SK-N-SH (cell line): ENCODE results near the gene TDRD5.

ENCODE experiments used
- CHD2 ChIP-seq: fragments of 150-350 bp; IDR thresholded peaks from 2 replicates; pipeline ENCODE4 v1.6.1; 2018; ENCODE audit warnings: low read length; ENCODE audit not compliant: partially characterized antibody
- EZH2phosphoT487 ChIP-seq: fragments of 200-600 bp; sonication (generic); IDR thresholded peaks from 2 replicates; pipeline ENCODE4 v1.6.1; 2017; ENCODE audit warnings: low read depth, mixed run types, mild to moderate bottlenecking, antibody characterized with exemption, moderate library complexity, borderline replicate concordance
- FOSL2 ChIP-seq: IDR thresholded peaks from 2 replicates; pipeline ENCODE4 v1.4.0; 2012; ENCODE audit warnings: low read depth, mild to moderate bottlenecking, moderate library complexity, borderline replicate concordance
- MAX ChIP-seq: IDR thresholded peaks from 2 replicates; pipeline ENCODE4 v1.4.0; 2012; ENCODE audit warnings: low read depth
- POLR2AphosphoS5 ChIP-seq: IDR thresholded peaks from 2 replicates; pipeline ENCODE4 v1.6.1; 2012; ENCODE audit warnings: low read depth, low read length
- TF ChIP-seq, protein P1 (sequence below): fragments of 200-600 bp; sonication (generic); IDR thresholded peaks from 2 replicates; pipeline ENCODE4 v1.6.1; 2017; ENCODE audit warnings: antibody characterized with exemption, mild to moderate bottlenecking, moderate library complexity
- TF ChIP-seq, protein P2 (sequence below): fragments of 150-350 bp; IDR thresholded peaks from 2 replicates; pipeline ENCODE4 v1.6.1; 2017; ENCODE audit warnings: antibody characterized with exemption, low read length, low read depth, borderline replicate concordance
- TF ChIP-seq, protein P3 (sequence below): IDR thresholded peaks from 2 replicates; pipeline ENCODE4; 2012

DNA sequence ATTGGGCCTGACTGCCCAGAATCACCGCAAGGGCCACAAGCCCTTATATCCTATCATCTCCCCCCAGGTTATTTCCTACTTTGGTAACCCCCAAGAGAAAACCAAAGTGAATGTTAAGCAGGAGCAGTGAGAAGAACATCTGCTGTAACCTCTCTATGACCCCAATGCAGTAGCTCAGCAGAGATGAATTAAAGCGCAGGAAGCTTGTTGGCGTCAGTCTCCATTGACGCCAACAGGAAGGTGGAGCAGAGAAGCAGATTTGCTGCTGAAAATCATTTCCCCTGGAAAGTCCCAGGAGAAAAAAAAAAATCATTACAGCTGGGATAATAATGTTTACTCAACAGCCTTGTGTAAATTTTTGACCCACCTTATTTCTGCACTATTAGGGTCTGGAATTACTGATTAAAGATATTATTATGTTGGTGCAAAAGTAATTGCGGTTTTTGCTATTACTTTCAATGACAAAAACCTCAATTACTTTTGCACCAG, 118.3 kb downstream of the TDRD5 start:
- TF ChIP-seq EZH2phosphoT487 (no peak), POLR2AphosphoS5 (no peak), FOSL2 (no peak), CHD2 (no peak), MAX (no peak)
- TF ChIP-seq, protein P1, sequence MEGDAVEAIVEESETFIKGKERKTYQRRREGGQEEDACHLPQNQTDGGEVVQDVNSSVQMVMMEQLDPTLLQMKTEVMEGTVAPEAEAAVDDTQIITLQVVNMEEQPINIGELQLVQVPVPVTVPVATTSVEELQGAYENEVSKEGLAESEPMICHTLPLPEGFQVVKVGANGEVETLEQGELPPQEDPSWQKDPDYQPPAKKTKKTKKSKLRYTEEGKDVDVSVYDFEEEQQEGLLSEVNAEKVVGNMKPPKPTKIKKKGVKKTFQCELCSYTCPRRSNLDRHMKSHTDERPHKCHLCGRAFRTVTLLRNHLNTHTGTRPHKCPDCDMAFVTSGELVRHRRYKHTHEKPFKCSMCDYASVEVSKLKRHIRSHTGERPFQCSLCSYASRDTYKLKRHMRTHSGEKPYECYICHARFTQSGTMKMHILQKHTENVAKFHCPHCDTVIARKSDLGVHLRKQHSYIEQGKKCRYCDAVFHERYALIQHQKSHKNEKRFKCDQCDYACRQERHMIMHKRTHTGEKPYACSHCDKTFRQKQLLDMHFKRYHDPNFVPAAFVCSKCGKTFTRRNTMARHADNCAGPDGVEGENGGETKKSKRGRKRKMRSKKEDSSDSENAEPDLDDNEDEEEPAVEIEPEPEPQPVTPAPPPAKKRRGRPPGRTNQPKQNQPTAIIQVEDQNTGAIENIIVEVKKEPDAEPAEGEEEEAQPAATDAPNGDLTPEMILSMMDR = no peak
- TF ChIP-seq, protein P2, sequence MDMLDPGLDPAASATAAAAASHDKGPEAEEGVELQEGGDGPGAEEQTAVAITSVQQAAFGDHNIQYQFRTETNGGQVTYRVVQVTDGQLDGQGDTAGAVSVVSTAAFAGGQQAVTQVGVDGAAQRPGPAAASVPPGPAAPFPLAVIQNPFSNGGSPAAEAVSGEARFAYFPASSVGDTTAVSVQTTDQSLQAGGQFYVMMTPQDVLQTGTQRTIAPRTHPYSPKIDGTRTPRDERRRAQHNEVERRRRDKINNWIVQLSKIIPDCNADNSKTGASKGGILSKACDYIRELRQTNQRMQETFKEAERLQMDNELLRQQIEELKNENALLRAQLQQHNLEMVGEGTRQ = no peak
- TF ChIP-seq, protein P3, sequence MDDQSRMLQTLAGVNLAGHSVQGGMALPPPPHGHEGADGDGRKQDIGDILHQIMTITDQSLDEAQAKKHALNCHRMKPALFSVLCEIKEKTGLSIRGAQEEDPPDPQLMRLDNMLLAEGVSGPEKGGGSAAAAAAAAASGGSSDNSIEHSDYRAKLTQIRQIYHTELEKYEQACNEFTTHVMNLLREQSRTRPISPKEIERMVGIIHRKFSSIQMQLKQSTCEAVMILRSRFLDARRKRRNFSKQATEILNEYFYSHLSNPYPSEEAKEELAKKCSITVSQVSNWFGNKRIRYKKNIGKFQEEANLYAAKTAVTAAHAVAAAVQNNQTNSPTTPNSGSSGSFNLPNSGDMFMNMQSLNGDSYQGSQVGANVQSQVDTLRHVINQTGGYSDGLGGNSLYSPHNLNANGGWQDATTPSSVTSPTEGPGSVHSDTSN = no peak
